ENCODE measurements around the gene PRAC2.
"Not testable (repeated sequence)": the region's sequence is repeated elsewhere in the genome, so short reads cannot be mapped to it uniquely, and the experiment has no call there.

Gene PRAC2

GRCh38 chr17:48722915-48723422 is at the start of gene PRAC2:
TSS of gene PRAC2 (plus strand) at chr17:48723185. CDS start at chr17:48724411, 1,226 bp downstream.
- in situ Hi-C loops (cut with MboI; ENCODE audit: low sequenced_read_pairs): no loop called here

DNA sequence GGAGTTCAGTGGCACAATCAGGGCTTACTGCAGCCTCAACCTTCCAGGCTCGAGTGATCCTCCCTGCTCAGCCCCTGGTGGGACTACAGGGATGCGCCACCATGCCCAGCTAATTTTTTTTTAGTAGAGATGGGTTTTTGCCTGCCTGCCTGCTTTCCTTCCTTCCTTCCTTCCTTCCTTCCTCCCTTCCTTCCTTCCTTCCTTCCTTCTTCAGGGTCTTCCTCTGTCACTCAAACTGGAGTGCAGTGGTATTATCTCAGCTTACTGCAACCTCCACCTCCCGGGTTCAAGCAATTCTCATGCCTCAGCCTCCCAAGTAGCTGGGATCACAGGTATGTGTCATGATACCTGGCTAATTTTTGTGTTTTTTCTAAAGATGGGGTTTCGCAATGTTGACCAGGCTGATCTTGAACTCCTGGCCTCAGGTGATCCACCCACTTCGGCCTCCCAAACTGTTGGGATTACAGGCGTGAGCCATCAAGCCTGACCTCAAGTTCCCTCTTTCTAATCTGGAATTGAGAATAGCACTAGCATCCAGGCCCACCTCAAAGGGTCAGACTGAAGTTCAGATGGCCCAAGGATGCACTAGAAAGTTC is 45.9 kb upstream of the PRAC2 start:
- in situ Hi-C loops (cut with MboI; ENCODE audit: low sequenced_read_pairs): no loop called here

GRCh38 chr17:48678141-48678971 is 44.6 kb upstream of the PRAC2 start:
- in situ Hi-C loops (cut with MboI; ENCODE audit: low sequenced_read_pairs): no loop called here

GRCh38 chr17:48679385-48680096 is 43.4 kb upstream of the PRAC2 start:
- in situ Hi-C loops (cut with MboI; ENCODE audit: low sequenced_read_pairs): no loop called here

DNA sequence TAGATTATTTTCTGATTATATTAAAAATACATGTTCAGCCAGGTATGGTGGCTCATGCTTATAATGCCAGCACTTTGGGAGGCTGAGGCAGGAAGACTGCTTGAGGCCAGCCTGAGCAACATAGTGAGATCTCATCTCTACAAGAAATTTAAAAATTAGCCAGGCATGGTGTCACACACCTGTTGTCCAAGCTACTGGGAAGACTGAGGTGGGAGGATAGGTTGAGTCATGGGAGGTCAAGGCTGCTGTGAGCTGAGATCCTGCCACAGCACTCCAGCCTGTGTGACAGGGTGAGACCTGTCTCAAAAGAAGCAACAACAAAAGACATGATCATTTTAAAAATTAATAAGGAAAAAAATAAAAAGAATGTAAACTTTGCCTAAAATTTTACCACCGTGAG is 41.4 kb upstream of the PRAC2 start:
- in situ Hi-C loops (cut with MboI; ENCODE audit: low sequenced_read_pairs): no loop called here

DNA sequence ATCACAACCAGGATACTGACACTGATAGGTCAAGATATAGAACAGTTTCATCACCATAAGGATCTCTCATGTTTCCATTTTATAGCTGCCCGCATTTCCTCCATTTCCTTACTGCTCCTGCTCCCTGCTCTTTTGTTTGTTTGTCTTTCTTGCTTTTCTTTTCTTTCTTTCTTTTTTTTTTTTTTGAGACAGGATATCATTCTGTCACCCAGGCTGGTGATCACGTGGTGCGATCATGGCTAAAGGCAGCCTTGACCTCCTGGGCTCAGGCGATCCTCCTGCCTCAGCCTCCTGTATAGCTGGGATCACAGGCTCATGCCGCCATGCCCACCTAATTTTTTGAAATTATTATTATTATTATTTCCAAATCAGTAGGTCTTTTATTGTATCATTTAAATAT is 32.3 kb upstream of the PRAC2 start:
- in situ Hi-C loops (cut with MboI; ENCODE audit: low sequenced_read_pairs): no loop called here

DNA sequence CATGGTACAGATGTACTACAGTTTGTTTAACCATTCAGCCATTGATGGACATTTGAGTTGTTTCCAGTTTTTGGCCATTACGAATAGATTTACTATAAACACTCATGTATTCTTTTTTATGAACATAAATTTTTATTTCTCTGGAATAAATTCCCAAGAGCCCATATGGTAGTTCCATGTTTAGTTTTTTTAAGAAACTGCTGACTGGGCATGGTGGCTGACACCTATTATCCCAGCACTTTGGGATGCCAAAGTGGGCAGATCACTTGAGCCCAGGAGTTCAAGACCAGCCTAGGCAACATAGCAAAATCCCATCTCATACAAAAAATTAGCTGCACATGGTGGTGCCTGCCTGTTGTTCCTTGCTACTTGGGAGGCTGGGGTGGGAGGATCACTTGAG is 30.9 kb upstream of the PRAC2 start:
- in situ Hi-C loops (cut with MboI; ENCODE audit: low sequenced_read_pairs): no loop called here

GRCh38 chr17:48693178-48693577 is 29.8 kb upstream of the PRAC2 start:
- in situ Hi-C loops (cut with MboI; ENCODE audit: low sequenced_read_pairs): no loop called here

GRCh38 chr17:48701864-48702532 is 21.0 kb upstream of the PRAC2 start:
- in situ Hi-C loops (cut with MboI; ENCODE audit: low sequenced_read_pairs): no loop called here

DNA sequence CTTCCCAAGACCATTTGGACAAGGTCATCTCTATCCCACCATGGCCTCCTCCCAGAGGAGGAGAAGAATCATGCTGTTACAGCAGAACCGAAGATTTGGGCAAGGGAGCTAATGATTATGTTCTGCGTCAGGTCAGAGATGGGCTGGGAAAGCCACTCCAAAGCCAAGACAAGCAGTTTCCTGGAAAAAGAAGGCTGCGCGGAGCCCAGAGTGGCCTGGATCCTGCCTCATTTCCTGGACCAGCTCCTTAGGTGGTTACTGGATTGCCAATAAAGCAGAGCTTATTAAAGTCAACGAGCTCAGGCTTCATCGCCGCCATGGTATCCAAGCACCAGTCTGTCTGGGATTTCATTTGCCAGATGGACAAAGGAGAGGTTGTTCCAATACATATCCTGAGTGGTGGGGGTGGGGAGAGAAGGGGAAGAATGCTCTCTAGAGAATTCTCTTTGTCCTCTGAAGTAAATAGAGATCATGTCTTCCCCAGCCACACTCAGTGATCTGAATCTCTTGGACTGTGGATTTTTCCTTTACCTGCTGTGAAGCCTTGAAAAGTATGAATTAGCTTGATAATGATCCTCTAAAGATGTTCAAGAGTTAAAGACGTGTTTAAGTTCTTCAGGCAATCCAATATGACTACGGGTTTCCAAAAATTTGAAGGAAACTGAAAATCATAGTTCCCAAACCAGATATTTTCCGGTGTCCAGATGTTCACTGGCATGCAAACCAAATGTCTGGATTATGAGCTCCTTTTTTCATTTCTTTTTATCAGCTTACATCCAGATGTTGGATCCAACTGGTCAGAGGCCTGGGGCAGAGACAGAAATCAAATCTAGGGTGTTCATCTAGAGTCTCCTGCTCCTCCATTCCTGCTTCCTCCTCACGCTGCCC is 18.4 kb upstream of the PRAC2 start:
- in situ Hi-C loops (cut with MboI; ENCODE audit: low sequenced_read_pairs): no loop called here

- in situ Hi-C loops (cut with MboI; ENCODE audit: low sequenced_read_pairs): no loop called here
These were observed 11.9 kb upstream of the PRAC2 start for GRCh38 chr17:48711128-48711527.

- in situ Hi-C loops (cut with MboI; ENCODE audit: low sequenced_read_pairs): no loop called here
These were observed 7.2 kb upstream of the PRAC2 start for GRCh38 chr17:48715496-48716399.

DNA sequence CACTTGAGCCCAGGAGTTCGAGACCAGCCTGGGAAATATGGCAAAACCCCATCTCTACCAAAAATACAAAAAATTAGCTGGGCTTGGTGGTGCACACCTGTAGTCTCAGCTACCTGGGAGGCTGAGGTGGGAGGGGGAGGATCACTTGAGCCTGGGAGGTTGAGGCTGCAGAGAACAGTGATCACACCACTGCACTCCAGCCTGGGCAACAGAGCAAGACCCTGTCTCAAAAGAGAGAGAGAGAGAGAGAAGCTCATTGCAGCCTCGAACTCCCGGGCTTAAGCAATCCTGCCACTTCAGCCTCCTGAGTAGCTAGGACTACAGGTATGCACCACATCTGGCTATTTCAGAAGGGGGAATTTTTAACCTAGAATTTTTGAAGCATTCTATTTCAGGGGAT is 6.4 kb upstream of the PRAC2 start:
- in situ Hi-C loops (cut with MboI; ENCODE audit: low sequenced_read_pairs): not testable (repeated sequence)

DNA sequence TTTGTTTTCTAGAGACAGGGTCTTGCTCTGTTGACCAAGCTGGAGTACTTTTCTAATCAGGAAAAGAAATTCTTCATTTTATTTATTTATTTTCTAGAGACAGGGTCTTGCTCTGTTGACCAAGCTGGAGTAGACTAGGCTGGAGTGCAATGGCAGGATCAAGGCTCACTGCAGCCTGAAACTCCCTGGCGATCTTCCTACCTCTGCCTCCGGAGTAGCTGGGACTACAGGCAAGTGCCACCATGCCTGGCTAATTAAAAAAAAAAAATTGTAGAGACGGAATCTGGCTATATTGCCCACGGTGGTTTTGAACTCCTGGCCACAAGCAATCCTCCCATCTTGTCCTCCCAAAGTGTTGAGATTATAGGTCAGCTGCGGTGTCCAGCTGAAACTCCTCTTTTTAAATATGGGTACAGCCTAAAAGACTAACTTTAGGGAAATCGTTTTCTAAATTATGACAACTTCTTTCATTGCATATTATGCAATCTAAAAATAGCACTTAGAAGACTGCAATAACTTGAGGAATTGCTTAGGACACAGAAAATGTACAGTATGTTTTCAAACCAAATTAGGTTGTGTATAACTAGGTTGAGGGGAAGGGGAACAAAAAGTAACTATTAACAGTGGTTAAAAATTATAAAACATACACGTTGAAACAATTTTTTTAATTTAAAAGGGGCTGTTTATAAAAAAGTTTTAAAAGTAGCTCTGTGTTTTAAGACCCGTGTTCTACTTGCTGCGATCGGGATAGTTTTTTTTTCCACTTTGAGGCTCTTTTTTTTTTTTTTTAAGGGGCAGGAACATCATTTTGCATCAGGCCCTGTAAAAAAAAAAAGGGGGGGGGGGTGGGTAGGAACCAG is 5.4 kb upstream of the PRAC2 start:
- in situ Hi-C loops (cut with MboI; ENCODE audit: low sequenced_read_pairs): no loop called here

DNA sequence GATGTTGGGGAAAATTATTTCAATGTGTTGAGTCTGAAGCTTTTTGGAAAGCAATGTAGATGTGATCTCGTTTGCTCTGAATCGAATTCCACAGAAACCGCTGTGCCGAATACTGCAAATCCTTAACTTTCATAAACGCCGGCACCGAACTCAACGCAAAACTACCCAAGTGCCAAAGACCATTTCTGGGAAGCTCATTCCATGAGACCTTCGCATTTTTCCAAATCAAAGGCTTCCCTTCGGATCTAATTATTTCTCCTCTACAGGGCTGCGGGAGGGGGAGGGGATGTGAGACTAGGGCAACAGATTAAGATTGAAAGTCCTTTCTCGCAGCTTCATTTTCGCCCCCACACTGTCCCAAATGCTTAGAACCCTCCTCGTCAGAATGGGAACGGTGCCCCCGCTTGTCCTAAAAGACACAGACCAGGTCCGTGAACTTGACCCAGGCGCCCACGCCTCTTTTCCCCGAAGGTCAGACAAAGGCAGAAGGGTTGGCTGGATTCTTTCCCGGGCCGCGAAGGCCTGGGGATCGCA is 4.7 kb upstream of the PRAC2 start:
- in situ Hi-C loops (cut with MboI; ENCODE audit: low sequenced_read_pairs): no loop called here

GRCh38 chr17:48718761-48719641 is 4.0 kb upstream of the PRAC2 start:
- in situ Hi-C loops (cut with MboI; ENCODE audit: low sequenced_read_pairs): no loop called here

Measured in hTERT RPE-1 (cell line).